Measurements from ENCODE around the gene KCNK17. TPM values are rescaled to one million over a fixed set of nuclear protein-coding genes. Genes with fewer than 3 reads are reported as not detected.

Gene KCNK17
- total and polyA plus RNA-seq, 9 of the 15 experiments (the other 6 are each of a cell fraction or from before 2014, with no cell fraction given), result not detected

DNA sequence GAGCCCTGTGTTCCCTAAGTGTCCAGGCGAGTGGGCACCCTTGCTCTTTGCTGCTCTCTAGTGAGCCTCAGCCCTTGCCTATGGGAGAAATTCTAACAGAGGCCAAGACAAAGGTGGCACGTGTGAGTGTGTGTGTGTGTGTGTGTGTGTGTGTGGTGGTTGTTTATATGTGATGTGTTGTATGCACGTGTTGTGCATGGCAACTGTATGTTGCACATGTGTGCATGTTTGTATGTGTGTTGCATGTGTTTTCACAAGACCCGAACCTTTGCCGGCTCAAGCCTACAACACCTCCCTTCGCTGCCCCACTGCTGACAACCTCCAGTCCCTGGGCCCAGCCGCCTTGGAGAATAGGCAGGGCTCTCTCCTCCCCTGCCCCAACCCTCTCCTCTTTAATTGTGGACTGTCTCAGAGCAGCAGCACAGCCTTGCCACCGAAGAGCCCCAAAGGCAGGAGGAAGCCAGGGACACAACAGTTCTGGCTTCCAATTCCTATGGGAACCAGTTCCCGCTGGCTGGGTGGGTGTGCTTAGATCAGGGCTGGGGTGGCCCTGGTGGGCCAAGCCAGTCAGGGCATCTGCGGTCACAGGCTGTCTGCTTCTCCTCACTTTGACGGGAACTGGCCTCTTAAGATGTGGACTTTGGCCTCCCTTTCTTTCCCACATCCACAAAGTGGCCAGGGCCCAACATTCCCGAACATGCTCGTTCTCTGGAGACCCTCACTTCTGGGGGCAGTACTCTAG is 5.6 kb upstream of the KCNK17 start:
- CTCF ChIA-PET (ENCODE audit: low intra/inter-chr PET ratio), result no interaction called here
- intact Hi-C loops (cut with micrococcal nuclease), result no loop called here
- no peak for FAIRE-seq

More for the DNA sequence above, 5.6 kb upstream of the KCNK17 start:
- Histone ChIP-seq H3K27ac (ENCODE audit: extremely low read depth, low read depth, low read length) (no peak overlapping the region), H3K4me3 (no peak overlapping the region), H3K9ac (ENCODE audit: insufficient read depth in 1 of 2, low read depth in 2 of 2, low read length in 2 of 2) (no peak overlapping the region), H3K4me2 (ENCODE audit: insufficient read depth, low read length) (no peak overlapping the region), H3K36me3 (ENCODE audit: control insufficient read depth, insufficient read depth, low read length) (no peaks in the 10 kb centered on the region), H3K4me1 (replicated peaks in 1 of 2; ENCODE audit: control insufficient read depth in 2 of 2, insufficient read depth in 2 of 2, low read length in 2 of 2) (no peaks in the 10 kb centered on the region), H3K27me3 (ENCODE audit: control insufficient read depth in 2 of 2, insufficient read depth in 2 of 2, low read length in 2 of 2) (peaks cover 8 to 69% of the 10 kb centered on the region in 2 experiments; a peak in 3 of 5 replicates), H3K9me1 (ENCODE audit: control insufficient read depth, insufficient read depth, low read length) (no peaks in the 10 kb centered on the region), H2AFZ (ENCODE audit: low read depth, low read length) (no peak overlapping the region), H3K79me2 (ENCODE audit: control insufficient read depth, insufficient read depth, low read length) (no peaks in the 10 kb centered on the region), H3K9me3 (replicated peaks; ENCODE audit: control insufficient read depth, insufficient read depth, low read depth, low read length) (no peaks in the 10 kb centered on the region), H4K20me1 (replicated peaks; ENCODE audit: control insufficient read depth, insufficient read depth, low read length) (peaks cover 12% of the 10 kb centered on the region; the same call in 1 of the 2 replicates)
- no peak for DNase-seq (ENCODE audit: extremely low read depth in 1 of 4, low spot score in 3 of 4)
- ATAC-seq, result no peak
- TF ChIP-seq TBP (optimal IDR thresholded peaks at IDR 0.05; ENCODE audit: low read depth, low read length), result no peak
- no peak for TF ChIP-seq HNRNPK (IDR thresholded peaks at IDR 0.05; ENCODE audit: low read depth, low read length, poor library complexity, severe bottlenecking)
- no peak for TF ChIP-seq IRF1 (CRISPR knock-in tag; IDR thresholded peaks at IDR 0.05; ENCODE audit: borderline replicate concordance)
- no peak for TF ChIP-seq ZNF408 (CRISPR knock-in tag; IDR thresholded peaks at IDR 0.05; ENCODE audit: low read depth)
- WGBS (ENCODE audit: insufficient coverage, low coverage, missing lambda C conversion rate), result under 1% methylated on average over 13 of the region's 13 CpGs
- in situ Hi-C loops (cut with MboI), result no loop called here
- no TSS peak for BruUV-seq (replicated peaks)
- POLR2A ChIA-PET, result no interaction called here

All from K562 (cell line).